ENCODE measurements around the gene SPTSSA.

DNA sequence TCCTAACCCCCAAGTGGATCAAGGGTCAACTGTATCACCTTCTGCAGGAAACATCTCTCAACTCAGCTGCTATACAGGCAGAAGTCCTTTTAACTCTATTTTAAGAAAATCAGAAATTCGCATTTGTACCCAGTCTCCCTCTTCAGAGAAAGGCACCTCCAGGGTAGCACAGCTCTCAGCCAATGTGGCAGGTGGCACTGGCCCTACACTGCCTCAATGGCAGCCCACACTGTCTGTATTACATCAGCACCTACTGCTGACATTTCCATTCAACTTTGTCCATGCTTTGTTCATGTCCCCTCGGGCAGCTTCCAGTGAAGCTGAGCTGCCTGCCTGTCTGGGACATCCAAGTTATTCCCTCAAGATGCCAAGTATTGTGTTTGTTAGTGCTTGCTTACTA lies 8.8 kb downstream of the SPTSSA start:
- no peak for TF ChIP-seq POLR2AphosphoS5 (IDR thresholded peaks at IDR 0.05)
- TF ChIP-seq, protein P1, sequence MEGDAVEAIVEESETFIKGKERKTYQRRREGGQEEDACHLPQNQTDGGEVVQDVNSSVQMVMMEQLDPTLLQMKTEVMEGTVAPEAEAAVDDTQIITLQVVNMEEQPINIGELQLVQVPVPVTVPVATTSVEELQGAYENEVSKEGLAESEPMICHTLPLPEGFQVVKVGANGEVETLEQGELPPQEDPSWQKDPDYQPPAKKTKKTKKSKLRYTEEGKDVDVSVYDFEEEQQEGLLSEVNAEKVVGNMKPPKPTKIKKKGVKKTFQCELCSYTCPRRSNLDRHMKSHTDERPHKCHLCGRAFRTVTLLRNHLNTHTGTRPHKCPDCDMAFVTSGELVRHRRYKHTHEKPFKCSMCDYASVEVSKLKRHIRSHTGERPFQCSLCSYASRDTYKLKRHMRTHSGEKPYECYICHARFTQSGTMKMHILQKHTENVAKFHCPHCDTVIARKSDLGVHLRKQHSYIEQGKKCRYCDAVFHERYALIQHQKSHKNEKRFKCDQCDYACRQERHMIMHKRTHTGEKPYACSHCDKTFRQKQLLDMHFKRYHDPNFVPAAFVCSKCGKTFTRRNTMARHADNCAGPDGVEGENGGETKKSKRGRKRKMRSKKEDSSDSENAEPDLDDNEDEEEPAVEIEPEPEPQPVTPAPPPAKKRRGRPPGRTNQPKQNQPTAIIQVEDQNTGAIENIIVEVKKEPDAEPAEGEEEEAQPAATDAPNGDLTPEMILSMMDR (IDR thresholded peaks at IDR 0.05) = no peak
- no peak for TF ChIP-seq POLR2A (IDR thresholded peaks at IDR 0.05)
